COLO668 (cell line): ENCODE data around the gene NDFIP2.
"Not testable (repeated sequence)": the region's sequence is repeated elsewhere in the genome, so short reads cannot be mapped to it uniquely, and the experiment has no call there.

Experiments
- DNase-seq: peaks from one replicate; lab custom pipeline; 2025; ENCODE audit not compliant: unreplicated experiment; lab: John Stamatoyannopoulos, UW

The NDFIP2 gene

DNA sequence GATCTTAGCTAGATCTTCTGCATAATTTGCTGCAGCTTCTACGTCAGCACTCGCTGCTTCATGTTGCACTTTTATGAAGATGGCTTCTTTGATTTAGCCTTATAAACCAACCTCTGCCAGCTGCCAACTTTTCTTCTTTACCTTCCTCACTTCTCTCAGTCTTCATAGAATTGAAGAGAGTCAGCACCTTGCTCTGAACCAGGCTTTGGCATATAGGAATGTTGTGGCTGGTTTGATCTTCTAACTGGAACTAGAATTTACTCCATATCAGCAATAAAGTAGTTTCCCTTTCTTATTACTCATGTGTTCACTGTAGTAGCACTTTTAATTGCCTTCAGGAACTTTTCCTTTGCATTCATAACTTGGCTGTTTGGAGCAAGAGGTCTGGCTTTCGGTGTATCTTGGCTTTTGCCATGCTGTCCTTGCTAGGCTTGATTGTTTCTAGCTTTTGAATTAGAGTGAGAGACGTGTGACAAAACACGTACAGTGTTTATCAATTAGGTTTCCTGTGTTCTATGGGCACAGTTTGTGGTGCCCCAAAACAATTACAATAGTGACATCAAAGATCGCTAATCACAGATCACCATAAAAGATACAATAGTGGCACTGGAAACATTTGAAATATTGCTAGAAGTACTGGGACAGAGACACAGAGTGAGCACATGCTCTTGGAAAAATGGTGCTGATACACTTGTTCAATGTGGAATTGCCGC is 50.7 kb downstream of the NDFIP2 start:
- DNase-seq, result no peak

DNA sequence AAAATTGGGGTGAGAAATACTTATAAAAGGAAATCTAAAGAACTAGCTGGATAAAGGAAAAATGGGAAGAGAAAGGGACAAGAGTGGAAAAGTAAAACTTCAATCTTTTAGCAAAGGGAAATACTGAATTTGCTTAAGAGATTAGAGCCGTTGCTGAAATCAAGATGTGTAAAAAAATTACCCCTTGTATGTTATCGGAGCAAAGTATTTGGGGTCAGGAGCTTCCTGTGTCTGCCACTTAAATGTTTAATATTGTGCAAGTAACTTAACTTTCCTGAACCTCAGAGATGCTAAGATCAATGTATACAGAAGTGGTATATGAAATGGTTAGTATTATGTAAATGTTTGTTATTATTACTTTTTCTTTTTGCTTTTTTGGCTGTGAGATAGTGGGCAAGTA is 51.6 kb downstream of the NDFIP2 start:
- no peak for DNase-seq

DNA sequence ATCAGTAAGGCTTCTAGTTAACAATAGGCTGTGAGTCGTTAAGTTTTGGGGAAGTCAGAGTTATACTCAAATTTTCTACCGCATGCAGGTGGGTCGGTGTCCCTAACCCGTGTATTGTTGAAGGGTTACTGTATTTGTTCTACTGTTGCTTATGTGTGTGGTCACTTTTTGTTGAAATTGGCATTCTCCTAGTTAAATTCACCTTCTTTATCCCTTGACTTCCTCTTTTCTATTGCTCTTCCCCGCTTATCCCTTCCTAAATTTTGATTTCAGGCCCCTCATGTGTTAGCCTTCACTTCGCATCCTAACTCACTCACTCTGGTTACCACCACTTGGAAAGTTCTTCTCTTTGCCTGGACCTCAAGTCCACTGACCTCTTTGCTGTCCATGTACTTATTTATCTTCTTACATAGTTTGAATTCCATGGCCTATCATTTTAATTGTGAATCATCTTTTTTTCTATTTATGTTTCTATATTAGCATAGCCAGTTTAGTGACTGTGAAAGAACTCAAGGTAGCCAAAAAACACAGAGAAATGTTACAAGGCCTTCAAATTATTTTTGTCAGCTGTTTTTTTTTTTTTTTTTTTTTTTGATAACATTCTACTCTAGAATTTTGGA is 52.9 kb downstream of the NDFIP2 start:
- no peak for DNase-seq

DNA sequence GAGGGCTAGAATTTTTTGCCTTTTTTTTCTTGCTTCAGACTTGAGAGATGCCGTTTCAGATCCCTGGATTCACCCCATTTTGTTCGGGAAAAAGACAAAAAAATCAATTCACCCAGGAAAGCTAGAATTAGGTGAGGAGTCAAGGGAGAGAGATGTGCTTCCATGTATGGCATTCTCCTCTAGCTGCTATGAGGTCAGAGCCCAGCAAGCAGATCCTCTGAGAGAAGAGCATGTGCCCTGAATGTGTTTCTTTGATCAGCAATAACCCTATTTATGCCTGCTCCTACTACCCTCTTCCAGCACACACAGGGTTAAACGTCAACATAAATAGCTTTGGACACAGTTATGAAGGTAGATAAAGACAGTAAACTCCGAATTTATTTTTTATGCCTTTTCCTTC is 53.6 kb downstream of the NDFIP2 start:
- no peak for DNase-seq

DNA sequence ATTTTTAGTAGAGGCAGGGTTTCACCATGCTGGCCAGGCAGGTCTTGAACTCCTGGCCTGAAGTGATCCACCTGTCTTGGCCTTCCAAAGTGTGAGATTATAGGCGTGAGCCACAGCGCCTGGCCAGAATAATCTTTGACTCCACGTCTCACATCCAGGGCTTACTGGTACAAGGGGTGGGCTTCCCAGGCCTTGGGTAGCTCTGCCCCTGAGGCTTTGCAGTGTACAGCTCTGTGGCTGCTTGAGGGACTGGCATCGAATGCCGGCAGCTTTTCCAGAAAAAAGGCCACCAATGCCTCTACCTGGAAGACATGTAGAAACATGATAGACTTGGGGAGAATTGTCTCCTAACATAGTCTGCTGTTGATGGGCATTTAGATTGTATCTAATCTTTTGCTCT is 57.8 kb downstream of the NDFIP2 start:
- DNase-seq, result no peak

DNA sequence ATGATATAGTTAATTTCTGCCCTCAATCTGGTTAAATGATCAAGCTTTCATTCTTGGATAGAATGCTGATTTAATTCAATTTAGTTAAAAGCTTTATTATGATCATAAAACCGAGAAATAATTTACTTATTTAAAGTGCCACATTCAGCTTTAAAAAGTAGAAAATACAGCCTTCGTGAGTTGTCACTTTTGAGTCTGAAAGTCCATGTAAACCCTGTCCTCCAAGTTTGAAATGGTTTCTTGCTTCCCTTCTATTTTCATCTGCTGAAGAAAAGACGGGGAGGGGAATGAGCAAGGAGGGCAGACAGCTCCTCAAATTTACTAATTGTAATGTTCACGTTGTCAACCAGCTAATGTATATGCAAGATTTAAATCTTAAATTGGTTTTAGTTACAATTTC is 59.5 kb downstream of the NDFIP2 start:
- no peak for DNase-seq

DNA sequence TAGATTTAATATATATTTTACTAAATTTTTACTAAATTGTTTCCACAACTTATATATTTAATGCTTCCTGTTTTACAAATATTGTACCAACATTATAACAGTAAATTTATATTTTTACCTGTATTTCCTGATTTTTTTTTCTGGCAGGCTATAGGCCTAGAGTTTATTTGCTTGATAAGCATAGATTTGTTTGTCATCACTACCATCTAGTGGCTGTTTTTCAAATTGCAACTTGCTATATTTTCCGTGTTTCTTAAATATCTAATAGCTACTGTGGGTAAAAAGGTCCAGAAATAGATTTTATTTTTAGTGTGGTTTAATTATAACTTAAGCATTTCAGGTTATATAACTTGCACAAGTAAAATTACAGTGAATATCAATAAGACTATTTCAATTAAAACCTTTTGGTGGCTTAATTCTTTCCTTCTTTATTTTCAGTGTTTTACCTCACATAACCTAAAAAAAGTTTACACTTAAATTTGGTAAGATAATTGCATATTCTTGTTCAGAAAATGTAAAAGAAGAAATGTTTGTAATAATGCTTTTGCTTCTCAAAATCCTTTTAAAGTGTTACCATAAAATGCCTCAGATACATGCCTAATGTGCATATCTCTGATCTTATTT is 60.6 kb downstream of the NDFIP2 start:
- DNase-seq, result peak; percentile 28

DNA sequence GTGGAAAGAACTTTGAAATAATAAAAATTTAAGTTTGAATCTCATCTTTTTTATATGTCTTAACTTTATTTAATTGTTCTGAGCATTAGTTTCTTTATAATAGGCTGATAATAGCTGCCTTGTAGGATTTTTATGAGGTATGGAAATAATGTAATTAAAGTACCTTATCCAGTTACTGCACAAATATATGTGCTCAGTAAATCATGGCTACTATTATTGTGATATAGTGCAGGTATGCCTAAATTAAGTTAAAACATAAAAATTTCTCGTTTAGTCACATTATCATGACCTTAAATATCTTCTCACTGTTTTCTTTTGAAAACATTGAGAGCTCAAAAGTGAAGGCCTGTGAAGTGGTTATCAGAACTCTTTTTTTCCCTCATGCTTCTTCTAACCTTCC is 62.9 kb downstream of the NDFIP2 start:
- DNase-seq, result no peak

DNA sequence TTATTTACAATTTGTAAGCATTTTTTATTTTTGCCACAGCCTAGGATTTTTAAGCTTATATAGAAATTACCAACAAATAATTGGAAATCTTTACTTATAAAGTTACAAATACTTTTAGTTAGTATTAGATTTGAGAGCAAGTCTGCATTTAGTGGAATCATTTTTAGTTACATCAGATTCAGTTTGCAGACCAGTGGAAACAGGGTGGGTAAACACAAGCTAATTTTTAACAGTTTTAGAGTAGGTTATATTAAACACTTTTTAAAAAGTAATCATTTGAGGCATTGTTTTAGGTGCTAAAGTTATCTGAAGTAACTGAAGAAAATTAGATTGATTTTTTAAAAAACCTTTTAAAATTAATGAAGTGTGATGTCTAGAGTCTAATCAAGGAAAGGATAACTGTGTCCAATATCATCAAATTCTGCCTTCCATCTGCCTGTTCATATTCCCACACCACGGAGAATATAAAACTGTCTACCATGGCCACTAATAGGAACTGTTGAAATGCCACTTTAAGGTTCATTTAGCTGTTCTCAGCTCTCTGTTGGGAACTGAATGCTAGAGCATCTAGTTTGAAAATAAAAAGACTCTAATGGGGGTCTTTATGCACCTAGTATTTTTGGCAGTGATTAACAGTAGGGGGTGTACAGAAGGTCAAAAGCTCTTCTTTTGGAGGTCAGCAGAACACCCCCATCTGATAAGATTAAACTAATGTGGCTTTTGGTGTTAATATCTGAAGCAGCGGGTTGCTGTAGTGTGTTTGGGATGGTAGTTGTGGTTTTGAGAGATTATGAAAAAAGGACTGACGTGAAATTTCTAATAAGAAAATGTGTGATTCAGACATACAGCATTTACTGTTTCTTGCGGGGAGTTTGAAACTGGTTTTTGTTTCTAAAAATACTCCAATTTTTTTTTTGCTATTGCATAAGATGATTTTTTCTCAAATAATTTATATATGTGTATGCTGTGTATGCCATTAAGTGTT is 66.5 kb downstream of the NDFIP2 start:
- no peak for DNase-seq

DNA sequence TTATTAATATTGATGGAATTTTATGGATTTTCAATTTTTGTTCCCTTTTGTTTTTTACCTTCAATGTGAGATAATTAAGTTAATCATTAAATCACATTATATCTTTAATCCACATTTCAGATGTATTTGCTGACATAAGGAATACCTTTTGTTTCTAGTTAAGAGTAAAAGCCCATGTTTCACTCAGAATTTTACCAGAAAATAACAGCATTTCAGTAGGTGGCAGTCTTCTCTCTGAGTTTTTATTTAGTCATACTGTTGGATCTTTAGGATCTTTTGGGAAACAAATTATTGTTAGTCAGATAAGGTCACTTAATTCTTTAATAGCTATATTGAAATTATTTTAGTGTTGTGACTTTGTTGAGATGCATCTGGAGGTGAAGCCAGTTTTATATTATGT is 67.9 kb downstream of the NDFIP2 start:
- no peak for DNase-seq

DNA sequence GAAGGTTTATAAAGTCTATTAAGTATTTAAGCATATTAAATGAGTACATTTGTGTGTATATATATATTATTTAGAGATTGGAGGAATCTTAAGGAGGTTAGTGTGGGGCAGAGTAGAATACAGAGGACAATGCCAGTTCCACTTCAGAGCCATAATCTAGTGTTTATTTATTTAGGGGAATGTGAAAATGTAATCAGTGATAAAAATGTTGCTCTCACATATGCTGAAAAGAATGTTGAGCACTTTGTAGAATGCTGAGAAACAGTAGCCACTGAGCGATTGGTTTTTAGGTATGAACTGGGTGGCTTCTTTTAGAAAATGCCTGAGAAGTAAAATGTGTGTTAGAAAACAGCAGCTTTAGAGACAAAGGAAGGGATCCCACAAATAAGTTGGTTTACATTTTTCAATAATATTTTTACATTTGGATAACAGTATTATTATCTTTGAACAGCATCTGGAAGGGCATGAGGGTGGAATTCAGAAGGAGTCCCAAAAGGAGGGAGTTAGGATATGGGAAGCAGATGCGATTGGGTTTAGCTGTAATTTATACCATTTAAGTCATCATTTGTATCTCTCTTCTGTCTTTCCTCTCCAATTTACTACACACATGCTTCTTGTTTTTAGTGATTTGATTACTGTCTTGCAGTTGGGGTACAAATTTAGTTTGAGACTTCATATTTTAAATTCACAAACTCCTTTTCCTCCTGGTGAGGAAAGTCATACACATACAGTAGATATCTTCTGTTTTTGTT is 68.6 kb downstream of the NDFIP2 start:
- DNase-seq, result no peak

DNA sequence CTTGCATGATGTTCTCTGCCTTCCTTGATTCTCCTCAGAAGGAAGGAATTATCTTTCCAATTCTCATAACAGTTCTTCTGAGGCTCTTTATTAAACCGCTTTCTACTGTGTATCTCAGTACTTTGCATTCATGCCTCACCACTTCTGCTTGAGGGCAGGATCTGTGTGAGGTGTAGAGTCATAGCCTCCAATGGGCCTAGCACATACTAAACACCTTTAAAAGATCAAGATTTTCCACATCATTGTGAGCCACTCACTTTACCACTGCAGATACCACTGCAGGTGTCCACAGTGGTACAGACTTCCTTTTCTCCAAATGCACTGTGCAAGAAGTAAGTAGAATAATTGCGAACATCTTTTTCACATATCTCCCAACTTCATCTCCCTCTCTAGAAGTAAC is 76.7 kb downstream of the NDFIP2 start:
- no peak for DNase-seq

DNA sequence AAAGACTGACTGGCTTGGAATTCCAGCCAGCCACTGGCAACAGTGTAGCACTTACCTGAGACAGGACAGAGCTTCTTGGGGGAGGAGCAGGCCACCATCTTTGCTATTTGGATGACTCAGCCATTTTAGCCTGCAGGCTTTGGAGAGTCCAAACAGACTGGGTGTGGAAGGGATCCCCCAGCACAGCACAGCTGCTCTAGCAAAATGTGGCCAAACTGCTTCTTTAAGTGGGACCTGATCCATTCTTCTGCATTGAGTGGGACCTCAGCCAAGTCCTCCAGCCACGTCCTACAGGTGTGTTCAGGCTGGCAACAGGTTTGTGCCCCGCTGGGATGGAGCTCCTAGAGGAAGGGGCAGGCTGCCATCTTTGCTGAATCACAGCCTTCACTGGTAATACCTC is 80.0 kb downstream of the NDFIP2 start:
- DNase-seq, result no peak

DNA sequence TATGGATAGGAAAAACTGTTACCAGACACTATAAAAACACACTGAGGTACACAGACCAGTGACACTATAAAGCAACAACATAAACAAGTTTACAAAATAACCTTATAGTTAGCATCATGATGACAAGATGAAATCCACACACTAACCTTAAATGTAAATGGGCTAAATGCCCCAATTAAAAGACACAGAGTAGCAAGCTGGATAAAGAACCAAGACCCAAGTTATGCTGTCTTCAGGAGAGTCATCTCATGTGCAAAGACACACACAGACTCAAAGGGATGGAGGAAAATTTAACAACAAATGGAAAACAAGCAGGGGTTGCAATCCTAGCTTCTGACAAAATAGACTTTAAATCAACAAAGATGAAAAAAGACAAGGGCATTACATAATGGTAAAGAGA is 81.6 kb downstream of the NDFIP2 start:
- no peak for DNase-seq

DNA sequence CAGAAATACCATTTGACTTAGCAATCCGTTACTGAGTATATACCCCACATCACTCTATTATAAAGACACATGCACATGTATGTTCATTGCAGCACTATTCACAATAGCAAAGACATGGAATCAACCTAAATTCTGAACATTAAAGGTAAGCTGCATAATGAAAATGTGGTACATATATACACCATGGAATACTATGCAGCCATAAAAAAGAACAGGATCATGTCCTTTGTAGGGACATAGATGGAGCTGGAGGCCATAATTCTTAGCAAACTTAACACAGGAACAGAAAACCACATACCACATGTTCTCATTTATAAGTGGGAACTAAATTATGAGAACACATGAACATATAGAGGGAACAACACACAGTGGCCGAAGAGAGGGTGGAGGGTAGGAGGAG is 85.2 kb downstream of the NDFIP2 start:
- DNase-seq, result no peak

DNA sequence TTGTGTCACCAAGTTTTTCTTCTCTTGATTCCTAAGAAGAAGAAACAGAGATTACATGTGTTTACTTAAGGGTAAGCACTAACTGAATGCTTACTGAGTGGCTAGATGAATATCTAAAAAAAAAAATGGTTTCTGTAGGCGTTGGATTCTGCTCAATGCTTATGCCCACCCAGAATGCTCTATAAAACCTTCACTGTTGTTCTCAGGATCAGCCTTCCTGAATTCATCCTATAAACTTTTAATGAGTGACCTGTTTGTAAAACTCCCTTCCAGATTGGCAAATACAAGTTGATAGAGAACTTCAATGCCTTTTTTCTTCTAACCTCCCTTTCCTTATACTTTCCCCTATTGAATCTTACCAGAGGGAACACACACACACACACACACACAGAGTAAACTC is 90.2 kb downstream of the NDFIP2 start:
- DNase-seq, result no peak

DNA sequence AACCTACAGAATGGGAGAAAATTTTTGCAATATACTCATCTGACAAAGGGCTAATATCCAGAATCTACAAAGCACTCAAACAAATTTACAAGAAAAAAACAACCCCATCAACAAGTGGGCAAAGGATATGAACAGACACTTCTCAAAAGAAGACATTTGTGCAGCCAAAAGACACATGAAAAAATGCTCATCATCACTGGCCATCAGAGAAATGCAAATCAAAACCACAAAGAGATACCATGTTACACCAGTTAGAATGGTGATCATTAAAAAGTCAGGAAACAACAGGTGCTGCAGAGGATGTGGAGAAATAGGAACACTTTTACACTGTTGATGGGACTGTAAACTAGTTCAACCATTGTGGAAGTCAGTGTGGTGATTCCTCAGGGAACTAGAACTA is 92.9 kb downstream of the NDFIP2 start:
- not testable (repeated sequence) for DNase-seq

DNA sequence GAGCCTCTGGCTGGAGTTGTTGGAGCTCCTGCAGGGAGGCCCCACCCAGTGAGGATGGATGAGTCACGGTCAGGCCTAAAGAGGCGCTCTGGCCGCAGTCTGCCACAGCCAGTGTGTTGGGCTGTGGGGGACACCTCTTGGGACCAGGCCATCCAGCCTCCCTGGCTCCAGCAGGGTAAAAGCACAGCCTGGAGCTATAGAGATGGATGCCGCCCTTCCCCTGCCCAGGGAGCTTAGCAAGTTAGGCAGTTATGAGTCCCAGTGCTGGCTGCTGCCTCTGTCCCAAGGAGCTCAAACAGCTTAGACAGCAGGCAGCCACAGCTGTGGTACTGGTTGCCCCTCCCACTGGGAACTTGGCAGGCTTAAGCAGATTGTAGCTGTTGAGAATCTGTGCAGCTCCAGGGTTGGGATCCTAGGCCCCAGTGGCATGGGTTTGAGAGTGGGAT is 100.9 kb downstream of the NDFIP2 start:
- DNase-seq, result no peak

DNA sequence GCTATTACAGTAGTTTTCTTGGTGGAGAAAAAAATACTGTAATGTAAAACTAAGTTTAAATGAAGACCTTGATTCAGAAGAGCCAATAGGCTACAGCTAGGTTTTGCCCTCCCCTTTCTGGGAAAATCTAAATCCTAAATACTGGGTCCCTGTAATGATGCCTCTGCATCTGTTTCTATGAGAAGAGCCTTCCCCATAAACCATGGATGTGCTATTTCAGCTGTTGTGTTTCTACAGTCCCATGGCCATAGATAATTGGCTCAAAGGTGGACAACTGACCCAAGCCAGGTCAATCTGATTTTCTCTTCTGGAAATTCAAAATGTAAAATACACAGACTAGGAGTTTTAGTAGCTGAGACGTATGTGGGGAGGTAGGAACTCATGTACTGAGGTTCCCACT is 101.9 kb downstream of the NDFIP2 start:
- no peak for DNase-seq

DNA sequence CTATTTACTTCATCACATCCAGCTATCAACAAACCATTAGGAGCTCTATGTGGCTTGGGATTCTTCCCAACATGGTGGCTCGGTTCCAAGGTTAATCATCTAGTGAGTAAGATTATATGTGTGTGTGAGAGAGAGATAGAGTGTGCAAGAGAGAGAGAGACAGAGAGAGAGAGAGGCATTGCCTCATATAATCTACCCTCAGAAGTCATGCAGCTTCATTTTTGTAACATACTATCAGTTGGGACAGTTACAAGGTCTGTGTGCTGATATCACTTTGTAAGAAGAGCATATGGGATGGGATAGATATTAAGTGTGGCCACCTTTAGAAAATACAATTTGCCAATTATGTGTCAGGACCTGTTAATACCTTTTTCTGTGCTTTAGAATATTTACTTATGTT is 104.1 kb downstream of the NDFIP2 start:
- DNase-seq, result no peak
